ENCODE data around the gene G3BP1.
"Not testable (repeated sequence)": the region's sequence is repeated elsewhere in the genome, so short reads cannot be mapped to it uniquely, and the experiment has no call there.

The G3BP1 gene

GRCh38 chr5:151771259-151772028 lies at the start of gene G3BP1:
Gene G3BP1 (plus strand): TSS chr5:151771954. CDS start chr5:151786621, 14,667 bp downstream.
- H3K27ac Mint-ChIP-seq: peak within 1 kb of the TSS; percentile 89
- H3K36me3 Mint-ChIP-seq: peaks cover 10% of the 10 kb centered on the region
- H3K27me3 Mint-ChIP-seq: no peaks in the 10 kb centered on the region
- peaks cover 32% of the 10 kb centered on the region for H3K4me1 Mint-ChIP-seq (ENCODE audit: low read depth)
- H3K9me3 Mint-ChIP-seq (ENCODE audit: low read depth): no peaks in the 10 kb centered on the region
- peak within 1 kb of the TSS; percentile 99 for H3K4me3 Mint-ChIP-seq

GRCh38 chr5:151722546-151722945 lies 49.2 kb upstream of the G3BP1 start:
- H3K4me1 Mint-ChIP-seq (ENCODE audit: low read depth): no peaks in the 10 kb centered on the region
- H3K4me3 Mint-ChIP-seq: no peak overlapping the region
- H3K27me3 Mint-ChIP-seq: no peaks in the 10 kb centered on the region
- no peaks in the 10 kb centered on the region for H3K9me3 Mint-ChIP-seq (ENCODE audit: low read depth)
- H3K36me3 Mint-ChIP-seq: peaks cover 2% of the 10 kb centered on the region
- no peak overlapping the region for H3K27ac Mint-ChIP-seq

GRCh38 chr5:151724360-151724759 lies 47.4 kb upstream of the G3BP1 start:
- H3K27me3 Mint-ChIP-seq: no peaks in the 10 kb centered on the region
- no peak overlapping the region for H3K27ac Mint-ChIP-seq
- peaks cover 2% of the 10 kb centered on the region for H3K9me3 Mint-ChIP-seq (ENCODE audit: low read depth)
- no peak overlapping the region for H3K4me3 Mint-ChIP-seq
- H3K4me1 Mint-ChIP-seq (ENCODE audit: low read depth): no peaks in the 10 kb centered on the region
- peaks cover 8% of the 10 kb centered on the region for H3K36me3 Mint-ChIP-seq

GRCh38 chr5:151729597-151729996 lies 42.2 kb upstream of the G3BP1 start:
- H3K4me3 Mint-ChIP-seq; H3K9me3 Mint-ChIP-seq (ENCODE audit: low read depth); H3K27ac Mint-ChIP-seq; H3K27me3 Mint-ChIP-seq; H3K4me1 Mint-ChIP-seq (ENCODE audit: low read depth): not testable (repeated sequence)
- H3K36me3 Mint-ChIP-seq: peaks cover 18% of the 10 kb centered on the region

- Mint-ChIP-seq H3K36me3 (peaks cover 19% of the 10 kb centered on the region), H3K27ac (no peak overlapping the region), H3K4me1 (ENCODE audit: low read depth) (no peaks in the 10 kb centered on the region), H3K9me3 (ENCODE audit: low read depth) (peaks cover 3% of the 10 kb centered on the region), H3K27me3 (no peaks in the 10 kb centered on the region), H3K4me3 (no peak overlapping the region)
These were observed 41.4 kb upstream of the G3BP1 start for GRCh38 chr5:151730381-151730780.

GRCh38 chr5:151733358-151734063 lies 38.2 kb upstream of the G3BP1 start:
- Mint-ChIP-seq H3K36me3 (peaks cover 17% of the 10 kb centered on the region), H3K4me1 (ENCODE audit: low read depth) (no peaks in the 10 kb centered on the region), H3K27ac (no peak overlapping the region), H3K27me3 (no peaks in the 10 kb centered on the region), H3K4me3 (no peak overlapping the region), H3K9me3 (ENCODE audit: low read depth) (peaks cover 3% of the 10 kb centered on the region)

GRCh38 chr5:151734064-151734408 lies 37.7 kb upstream of the G3BP1 start:
- Mint-ChIP-seq H3K27me3 (no peaks in the 10 kb centered on the region), H3K4me1 (ENCODE audit: low read depth) (no peaks in the 10 kb centered on the region), H3K9me3 (ENCODE audit: low read depth) (peaks cover 3% of the 10 kb centered on the region), H3K4me3 (no peak overlapping the region), H3K27ac (no peak overlapping the region), H3K36me3 (peaks cover 17% of the 10 kb centered on the region)

- no peak overlapping the region for H3K27ac Mint-ChIP-seq
- H3K9me3 Mint-ChIP-seq (ENCODE audit: low read depth): no peaks in the 10 kb centered on the region
- H3K4me3 Mint-ChIP-seq: no peak overlapping the region
- peaks cover 6% of the 10 kb centered on the region for H3K36me3 Mint-ChIP-seq
- H3K27me3 Mint-ChIP-seq: no peaks in the 10 kb centered on the region
- H3K4me1 Mint-ChIP-seq (ENCODE audit: low read depth): peaks cover 4% of the 10 kb centered on the region
These were observed 36.1 kb upstream of the G3BP1 start for GRCh38 chr5:151735646-151736045.

GRCh38 chr5:151737431-151737830 lies 34.3 kb upstream of the G3BP1 start:
- peaks cover 8% of the 10 kb centered on the region for H3K4me1 Mint-ChIP-seq (ENCODE audit: low read depth)
- no peaks in the 10 kb centered on the region for H3K9me3 Mint-ChIP-seq (ENCODE audit: low read depth)
- H3K4me3 Mint-ChIP-seq: no peak overlapping the region
- no peaks in the 10 kb centered on the region for H3K27me3 Mint-ChIP-seq
- H3K27ac Mint-ChIP-seq: no peak overlapping the region
- H3K36me3 Mint-ChIP-seq: peaks cover 4% of the 10 kb centered on the region

GRCh38 chr5:151738125-151738848 lies 33.5 kb upstream of the G3BP1 start:
- H3K4me1 Mint-ChIP-seq (ENCODE audit: low read depth): peaks cover 8% of the 10 kb centered on the region
- H3K27ac Mint-ChIP-seq: no peak overlapping the region
- peaks cover 8% of the 10 kb centered on the region for H3K36me3 Mint-ChIP-seq
- H3K4me3 Mint-ChIP-seq: no peak overlapping the region
- no peaks in the 10 kb centered on the region for H3K27me3 Mint-ChIP-seq
- no peaks in the 10 kb centered on the region for H3K9me3 Mint-ChIP-seq (ENCODE audit: low read depth)

- Mint-ChIP-seq H3K9me3 (ENCODE audit: low read depth) (no peaks in the 10 kb centered on the region), H3K36me3 (peaks cover 8% of the 10 kb centered on the region), H3K27ac (no peak overlapping the region), H3K4me1 (ENCODE audit: low read depth) (peaks cover 8% of the 10 kb centered on the region), H3K4me3 (no peak overlapping the region), H3K27me3 (no peaks in the 10 kb centered on the region)
These were observed 32.4 kb upstream of the G3BP1 start for GRCh38 chr5:151739395-151739794.

- no peak overlapping the region for H3K27ac Mint-ChIP-seq
These were observed 31.8 kb upstream of the G3BP1 start for GRCh38 chr5:151739939-151740335.

GRCh38 chr5:151740336-151740942 lies 31.3 kb upstream of the G3BP1 start:
- Mint-ChIP-seq H3K9me3 (ENCODE audit: low read depth) (no peaks in the 10 kb centered on the region), H3K4me3 (no peak overlapping the region), H3K4me1 (ENCODE audit: low read depth) (peaks cover 12% of the 10 kb centered on the region), H3K27me3 (no peaks in the 10 kb centered on the region), H3K36me3 (peaks cover 6% of the 10 kb centered on the region), H3K27ac (no peak overlapping the region)

More at GRCh38 chr5:151739939-151740335, 31.8 kb upstream of the G3BP1 start:
- Mint-ChIP-seq H3K27me3 (no peaks in the 10 kb centered on the region), H3K36me3 (peaks cover 8% of the 10 kb centered on the region), H3K4me3 (no peak overlapping the region), H3K9me3 (ENCODE audit: low read depth) (no peaks in the 10 kb centered on the region), H3K4me1 (ENCODE audit: low read depth) (peaks cover 8% of the 10 kb centered on the region)

- Mint-ChIP-seq H3K4me3 (no peak overlapping the region), H3K9me3 (ENCODE audit: low read depth) (no peaks in the 10 kb centered on the region), H3K27ac (no peak overlapping the region), H3K36me3 (peaks cover 6% of the 10 kb centered on the region), H3K27me3 (no peaks in the 10 kb centered on the region), H3K4me1 (ENCODE audit: low read depth) (peaks cover 16% of the 10 kb centered on the region)
These were observed 30.8 kb upstream of the G3BP1 start for GRCh38 chr5:151740958-151741373.
